ENCODE measurements around the gene ARHGAP26.

- TF ChIP-seq CTCF (IDR thresholded peaks at IDR 0.05 in 8 of 11, conservative IDR thresholded peaks at IDR 0.05 in 3 of 11) (no peak), POLR2A (IDR thresholded peaks at IDR 0.05) (no peak)
Measured at GRCh38 chr5:142977363-142978051, 207.3 kb downstream of the ARHGAP26 start.
